ENCODE data around the gene POLR3F. TPM values are rescaled to one million over a fixed set of nuclear protein-coding genes. Genes with fewer than 3 reads are reported as not detected.
"Not testable (repeated sequence)": the region's sequence is repeated elsewhere in the genome, so short reads cannot be mapped to it uniquely, and the experiment has no call there.

The POLR3F gene
- total and polyA plus RNA-seq, 7 donors, result 5.1 to 11.8 (median 9.7) TPM

- peaks cover 5 to 61% (median 9%) of the 10 kb centered on the region in 4 donors for H3K36me3 ChIP-seq
- no peaks in the 10 kb centered on the region for H3K9me3 ChIP-seq
- TF ChIP-seq, protein P1, sequence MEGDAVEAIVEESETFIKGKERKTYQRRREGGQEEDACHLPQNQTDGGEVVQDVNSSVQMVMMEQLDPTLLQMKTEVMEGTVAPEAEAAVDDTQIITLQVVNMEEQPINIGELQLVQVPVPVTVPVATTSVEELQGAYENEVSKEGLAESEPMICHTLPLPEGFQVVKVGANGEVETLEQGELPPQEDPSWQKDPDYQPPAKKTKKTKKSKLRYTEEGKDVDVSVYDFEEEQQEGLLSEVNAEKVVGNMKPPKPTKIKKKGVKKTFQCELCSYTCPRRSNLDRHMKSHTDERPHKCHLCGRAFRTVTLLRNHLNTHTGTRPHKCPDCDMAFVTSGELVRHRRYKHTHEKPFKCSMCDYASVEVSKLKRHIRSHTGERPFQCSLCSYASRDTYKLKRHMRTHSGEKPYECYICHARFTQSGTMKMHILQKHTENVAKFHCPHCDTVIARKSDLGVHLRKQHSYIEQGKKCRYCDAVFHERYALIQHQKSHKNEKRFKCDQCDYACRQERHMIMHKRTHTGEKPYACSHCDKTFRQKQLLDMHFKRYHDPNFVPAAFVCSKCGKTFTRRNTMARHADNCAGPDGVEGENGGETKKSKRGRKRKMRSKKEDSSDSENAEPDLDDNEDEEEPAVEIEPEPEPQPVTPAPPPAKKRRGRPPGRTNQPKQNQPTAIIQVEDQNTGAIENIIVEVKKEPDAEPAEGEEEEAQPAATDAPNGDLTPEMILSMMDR (IDR thresholded peaks at IDR 0.05), result no peak
- TF ChIP-seq POLR2A (IDR thresholded peaks at IDR 0.05), result no peak
- TF ChIP-seq EP300 (IDR thresholded peaks at IDR 0.05), result no peak
- TF ChIP-seq POLR2AphosphoS5 (IDR thresholded peaks at IDR 0.05), result no peak
- H3K4me3 ChIP-seq, result no peak overlapping the region
- no peak for DNase-seq
- H3K27me3 ChIP-seq, result no peaks in the 10 kb centered on the region
- no peak overlapping the region for H3K27ac ChIP-seq
- intact Hi-C loops (cut with DNase I), result no loop called here
- peaks cover 0 to 18% (median 16%) of the 10 kb centered on the region in 4 donors for H3K4me1 ChIP-seq
- WGBS, 2 donors, result 93% methylated on average over 1 of the region's 1 CpG
These were observed 44.4 kb downstream of the POLR3F start for GRCh38 chr20:18511571-18511970.

- intact Hi-C loops (cut with DNase I), result no loop called here
- peaks cover 5 to 70% (median 9%) of the 10 kb centered on the region in 4 donors for H3K36me3 ChIP-seq
- 88 to 89% methylated on average over 7 of the region's 7 CpGs for WGBS, 2 donors
These were observed 46.0 kb downstream of the POLR3F start for GRCh38 chr20:18513208-18513607.

GRCh38 chr20:18514127-18514526 is 46.9 kb downstream of the POLR3F start:
- DNase-seq, result no peak
- Histone ChIP-seq H3K9me3 (no peaks in the 10 kb centered on the region), H3K27ac (no peak overlapping the region), H3K27me3 (no peaks in the 10 kb centered on the region), H3K4me1 (peaks cover 0 to 1% (median 0%) of the 10 kb centered on the region in 4 donors), H3K36me3 (peaks cover 5 to 70% (median 9%) of the 10 kb centered on the region in 4 donors), H3K4me3 (no peak overlapping the region)
- TF ChIP-seq, protein P1 (IDR thresholded peaks at IDR 0.05), result no peak
- TF ChIP-seq EP300 (IDR thresholded peaks at IDR 0.05) (no peak), POLR2A (IDR thresholded peaks at IDR 0.05) (no peak)
- 93 to 94% methylated on average over 5 of the region's 5 CpGs for WGBS, 2 donors
- intact Hi-C loops (cut with DNase I), result no loop called here

More at GRCh38 chr20:18513208-18513607, 46.0 kb downstream of the POLR3F start:
- no peaks in the 10 kb centered on the region for H3K27me3 ChIP-seq
- no peaks in the 10 kb centered on the region for H3K9me3 ChIP-seq
- H3K27ac ChIP-seq, result no peak overlapping the region
- TF ChIP-seq POLR2A (IDR thresholded peaks at IDR 0.05) (no peak), EP300 (IDR thresholded peaks at IDR 0.05) (no peak), POLR2AphosphoS5 (IDR thresholded peaks at IDR 0.05) (no peak)
- TF ChIP-seq, protein P1 (IDR thresholded peaks at IDR 0.05), result no peak
- H3K4me3 ChIP-seq, result no peak overlapping the region
- H3K4me1 ChIP-seq, result peaks cover 0 to 10% (median 9%) of the 10 kb centered on the region in 4 donors
- no peak for DNase-seq

DNA sequence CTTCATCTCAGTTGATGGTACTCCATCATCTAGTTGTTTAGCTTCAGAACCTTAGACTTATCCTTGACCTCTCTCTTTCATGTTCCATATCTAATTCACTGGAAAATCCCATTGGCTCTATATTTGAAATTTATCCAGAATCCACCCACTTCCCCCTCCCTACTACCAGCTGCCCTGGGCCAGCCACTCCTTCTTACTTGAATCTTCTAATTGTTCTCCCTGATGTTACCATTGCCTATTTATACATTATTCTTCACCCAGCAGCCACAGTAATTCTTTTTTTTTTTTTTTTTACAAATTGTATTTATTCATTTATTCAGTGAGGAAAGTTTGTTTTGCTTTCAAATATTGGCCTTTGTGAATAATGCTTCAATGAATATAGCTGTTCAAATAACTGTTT is 48.8 kb downstream of the POLR3F start:
- no peak overlapping the region for H3K27ac ChIP-seq
- peaks cover 2 to 57% (median 9%) of the 10 kb centered on the region in 4 donors for H3K36me3 ChIP-seq
- H3K4me1 ChIP-seq, result no peaks in the 10 kb centered on the region
- TF ChIP-seq EP300 (IDR thresholded peaks at IDR 0.05) (no peak), POLR2A (IDR thresholded peaks at IDR 0.05) (no peak), POLR2AphosphoS5 (IDR thresholded peaks at IDR 0.05) (no peak)
- TF ChIP-seq, protein P1 (IDR thresholded peaks at IDR 0.05), result no peak
- no peak overlapping the region for H3K4me3 ChIP-seq
- intact Hi-C loops (cut with DNase I), result no loop called here
- DNase-seq, result no peak
- H3K9me3 ChIP-seq, result no peaks in the 10 kb centered on the region
- H3K27me3 ChIP-seq, result no peaks in the 10 kb centered on the region

GRCh38 chr20:18522066-18522465 is 54.9 kb downstream of the POLR3F start:
- H3K4me1 ChIP-seq; H3K9me3 ChIP-seq; intact Hi-C loops (cut with DNase I); H3K27ac ChIP-seq; H3K27me3 ChIP-seq; H3K4me3 ChIP-seq; DNase-seq: not testable (repeated sequence)
- peaks cover 11 to 38% (median 28%) of the 10 kb centered on the region in 4 donors for H3K36me3 ChIP-seq
- 94% methylated on average over 9 of the region's 9 CpGs for WGBS, 2 donors
